Liver (tissue), 9 donors: ENCODE measurements around the gene GPT2. TPM values are rescaled to one million over a fixed set of nuclear protein-coding genes. Genes with fewer than 3 reads are reported as not detected.

Experiments used
- DNase-seq: peaks from one replicate; pipeline ENCODE4 v3.0.0-alpha.2; 2017; ENCODE audit warnings: low spot score
- H3K27ac ChIP-seq, 2 donors: one replicate each; pipeline ENCODE4 v1.7.0; 2013; ENCODE audit warnings: inconsistent platforms in 2 of 2, low read length in 2 of 2, control low read depth in 1 of 2, low read depth in 1 of 2, mild to moderate bottlenecking in 1 of 2
- H3K27me3 ChIP-seq, 4 donors: one replicate each; pipeline versions ENCODE4 v1.6.1 to v1.7.0; 2013; ENCODE audit warnings: low read length in 3 of 4, inconsistent platforms in 1 of 4, mild to moderate bottlenecking in 1 of 4, moderate library complexity in 1 of 4; ENCODE audit not compliant: control insufficient read depth in 4 of 4, insufficient read depth in 4 of 4
- H3K36me3 ChIP-seq, 4 donors: one replicate each; pipeline versions ENCODE4 v1.6.1 to v1.7.0; 2013; ENCODE audit warnings: low read length in 3 of 4, mild to moderate bottlenecking in 3 of 4, low read depth in 1 of 4, moderate library complexity in 1 of 4; ENCODE audit not compliant: control insufficient read depth in 4 of 4, insufficient read depth in 3 of 4
- H3K4me1 ChIP-seq, 4 donors: one replicate each; pipeline versions ENCODE4 v1.6.1 to v1.7.0; 2013; ENCODE audit warnings: low read length in 3 of 4, mild to moderate bottlenecking in 3 of 4, moderate library complexity in 1 of 4; ENCODE audit not compliant: control insufficient read depth in 4 of 4, insufficient read depth in 4 of 4
- H3K4me3 ChIP-seq, 3 donors: one replicate each; pipeline versions ENCODE4 v1.6.1 to v1.7.0; 2013; ENCODE audit warnings: low read length in 3 of 3, control low read depth in 1 of 3, low read depth in 1 of 3, mild to moderate bottlenecking in 1 of 3
- H3K9ac ChIP-seq, 2 donors: one replicate each; pipeline ENCODE4 v1.7.0; 2013; ENCODE audit warnings: low read length in 2 of 2, mild to moderate bottlenecking in 2 of 2, moderate library complexity in 2 of 2, control low read depth in 1 of 2, low read depth in 1 of 2
- H3K9me3 ChIP-seq, 4 donors: one replicate each; pipeline versions ENCODE4 v1.6.1 to v1.7.0; 2013; ENCODE audit warnings: low read length in 3 of 4; ENCODE audit not compliant: control insufficient read depth in 4 of 4
- ATF3 ChIP-seq: IDR thresholded peaks from 2 replicates; pipeline ENCODE4 v1.6.1; 2016; ENCODE audit warnings: antibody characterized with exemption
- EGR1 ChIP-seq, 2 donors: IDR thresholded peaks; 2 replicates each; pipeline ENCODE4 v1.6.1; 2016 to 2018; ENCODE audit warnings: antibody characterized with exemption in 2 of 2, low read depth in 2 of 2
- FOXA1 ChIP-seq: IDR thresholded peaks from 2 replicates; pipeline ENCODE4 v1.6.1; 2016; ENCODE audit warnings: antibody characterized with exemption
- FOXA2 ChIP-seq: IDR thresholded peaks from 2 replicates; pipeline ENCODE4 v1.6.1; 2016; ENCODE audit warnings: antibody characterized with exemption
- GABPA ChIP-seq, 2 donors: IDR thresholded peaks in 1 of 2; conservative IDR thresholded peaks in 1 of 2; 2 replicates each; pipeline ENCODE4 v1.6.1; 2016; ENCODE audit warnings: antibody characterized with exemption in 2 of 2, mild to moderate bottlenecking in 1 of 2, moderate library complexity in 1 of 2
- HNF4A ChIP-seq, 2 donors: conservative IDR thresholded peaks; 2 replicates each; pipeline ENCODE4 v1.6.1; 2016; ENCODE audit warnings: antibody characterized with exemption in 2 of 2, mild to moderate bottlenecking in 2 of 2
- HNF4G ChIP-seq: IDR thresholded peaks from 2 replicates; pipeline ENCODE4 v1.6.1; 2016; ENCODE audit warnings: antibody characterized with exemption
- JUND ChIP-seq, 2 donors: IDR thresholded peaks; 2 replicates each; pipeline ENCODE4 v1.6.1; 2016; ENCODE audit warnings: antibody characterized with exemption in 2 of 2
- NR2F2 ChIP-seq: IDR thresholded peaks from 2 replicates; pipeline ENCODE4 v1.6.1; 2016; ENCODE audit warnings: antibody characterized with exemption
- RXRA ChIP-seq, 2 donors: IDR thresholded peaks; 2 replicates each; pipeline ENCODE4 v1.6.1; 2017 to 2018; ENCODE audit warnings: antibody characterized with exemption in 2 of 2, mild to moderate bottlenecking in 1 of 2
- SP1 ChIP-seq: IDR thresholded peaks from 2 replicates; pipeline ENCODE4 v1.6.1; 2018; ENCODE audit warnings: antibody characterized with exemption, mild to moderate bottlenecking
- TAF1 ChIP-seq: conservative IDR thresholded peaks from 2 replicates; pipeline ENCODE4 v1.6.1; 2016; ENCODE audit warnings: antibody characterized with exemption, mild to moderate bottlenecking
- YY1 ChIP-seq: IDR thresholded peaks from 2 replicates; pipeline ENCODE4 v1.6.1; 2016; ENCODE audit warnings: antibody characterized with exemption, mild to moderate bottlenecking
- WGBS: extraction: QIAGEN DNeasy Blood & Tissue Kit; methylation state at CpG from one replicate; pipeline ENCODE4 v1.1.7; 2013; 5-methylcytosine and 5-hydroxymethylcytosine counted together
- polyA plus RNA-seq, 2 donors: library from polyadenylated mRNA; stranded (reverse) in 1 of 2; unstranded in 1 of 2; fragments of 200-250 nt in 1 of 2; fragments of >200 nt in 1 of 2; fragmentation: Nextera tagmentation in 1 of 2; extraction: Ambion mirVana in 1 of 2; gene quantifications; one replicate each; pipeline versions ENCODE4 v1.2.1 to v1.2.3, GENCODE V29; 2013 to 2015
- total RNA-seq, 2 donors: library from RNA; depleted of rRNA; stranded (reverse); fragments of >200 nt; gene quantifications; one replicate each; pipeline ENCODE4 v1.2.3, GENCODE V29; 2014
- TF ChIP-seq, protein P1 (sequence below): IDR thresholded peaks from 2 replicates; pipeline ENCODE4 v1.6.1; 2016; ENCODE audit warnings: antibody characterized with exemption
- TF ChIP-seq, protein P2 (sequence below): fragments of 150-350 bp; IDR thresholded peaks from 2 replicates; pipeline ENCODE4 v1.5.1; 2017; ENCODE audit warnings: improper control_type of control experiment, low read depth, low read length; ENCODE audit not compliant: missing input control
- TF ChIP-seq, protein P3 (sequence below): IDR thresholded peaks from 2 replicates; pipeline ENCODE4 v1.6.1; 2016; ENCODE audit warnings: antibody characterized with exemption, mild to moderate bottlenecking
- TF ChIP-seq, protein P4 (sequence below): IDR thresholded peaks from 2 replicates; pipeline ENCODE4 v1.6.1; 2016; ENCODE audit warnings: antibody characterized with exemption
- donor health status: healthy.
- donor health status: healthy.
- donor health status: healthy.
- donor health status: healthy.
- donor health status: healthy.

The GPT2 gene
- total and polyA plus RNA-seq, 4 donors = 6.8 to 78.3 (median 47.0) TPM

GRCh38 chr16:46911650-46912049 lies 27.5 kb downstream of the GPT2 start:
- DNase-seq = no peak
- 92% methylated on average over 4 of the region's 4 CpGs for WGBS
- H3K36me3 ChIP-seq = peaks cover 4 to 60% (median 51%) of the 10 kb centered on the region in 4 donors

More at GRCh38 chr16:46911650-46912049, 27.5 kb downstream of the GPT2 start:
- Histone ChIP-seq H3K9ac (no peak overlapping the region), H3K4me3 (no peak overlapping the region), H3K4me1 (no peaks in the 10 kb centered on the region), H3K27me3 (no peaks in the 10 kb centered on the region), H3K27ac (no peak overlapping the region), H3K9me3 (no peaks in the 10 kb centered on the region)
- TF ChIP-seq, protein P1, sequence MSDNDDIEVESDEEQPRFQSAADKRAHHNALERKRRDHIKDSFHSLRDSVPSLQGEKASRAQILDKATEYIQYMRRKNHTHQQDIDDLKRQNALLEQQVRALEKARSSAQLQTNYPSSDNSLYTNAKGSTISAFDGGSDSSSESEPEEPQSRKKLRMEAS = no peak
- TF ChIP-seq YY1 = no peak
- no peak for TF ChIP-seq NR2F2
- TF ChIP-seq, protein P2, sequence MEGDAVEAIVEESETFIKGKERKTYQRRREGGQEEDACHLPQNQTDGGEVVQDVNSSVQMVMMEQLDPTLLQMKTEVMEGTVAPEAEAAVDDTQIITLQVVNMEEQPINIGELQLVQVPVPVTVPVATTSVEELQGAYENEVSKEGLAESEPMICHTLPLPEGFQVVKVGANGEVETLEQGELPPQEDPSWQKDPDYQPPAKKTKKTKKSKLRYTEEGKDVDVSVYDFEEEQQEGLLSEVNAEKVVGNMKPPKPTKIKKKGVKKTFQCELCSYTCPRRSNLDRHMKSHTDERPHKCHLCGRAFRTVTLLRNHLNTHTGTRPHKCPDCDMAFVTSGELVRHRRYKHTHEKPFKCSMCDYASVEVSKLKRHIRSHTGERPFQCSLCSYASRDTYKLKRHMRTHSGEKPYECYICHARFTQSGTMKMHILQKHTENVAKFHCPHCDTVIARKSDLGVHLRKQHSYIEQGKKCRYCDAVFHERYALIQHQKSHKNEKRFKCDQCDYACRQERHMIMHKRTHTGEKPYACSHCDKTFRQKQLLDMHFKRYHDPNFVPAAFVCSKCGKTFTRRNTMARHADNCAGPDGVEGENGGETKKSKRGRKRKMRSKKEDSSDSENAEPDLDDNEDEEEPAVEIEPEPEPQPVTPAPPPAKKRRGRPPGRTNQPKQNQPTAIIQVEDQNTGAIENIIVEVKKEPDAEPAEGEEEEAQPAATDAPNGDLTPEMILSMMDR = no peak
- TF ChIP-seq GABPA (IDR thresholded peaks at IDR 0.05 in 1 of 2, conservative IDR thresholded peaks at IDR 0.05 in 1 of 2) = no peak
- TF ChIP-seq TAF1 = no peak
- TF ChIP-seq, protein P3, sequence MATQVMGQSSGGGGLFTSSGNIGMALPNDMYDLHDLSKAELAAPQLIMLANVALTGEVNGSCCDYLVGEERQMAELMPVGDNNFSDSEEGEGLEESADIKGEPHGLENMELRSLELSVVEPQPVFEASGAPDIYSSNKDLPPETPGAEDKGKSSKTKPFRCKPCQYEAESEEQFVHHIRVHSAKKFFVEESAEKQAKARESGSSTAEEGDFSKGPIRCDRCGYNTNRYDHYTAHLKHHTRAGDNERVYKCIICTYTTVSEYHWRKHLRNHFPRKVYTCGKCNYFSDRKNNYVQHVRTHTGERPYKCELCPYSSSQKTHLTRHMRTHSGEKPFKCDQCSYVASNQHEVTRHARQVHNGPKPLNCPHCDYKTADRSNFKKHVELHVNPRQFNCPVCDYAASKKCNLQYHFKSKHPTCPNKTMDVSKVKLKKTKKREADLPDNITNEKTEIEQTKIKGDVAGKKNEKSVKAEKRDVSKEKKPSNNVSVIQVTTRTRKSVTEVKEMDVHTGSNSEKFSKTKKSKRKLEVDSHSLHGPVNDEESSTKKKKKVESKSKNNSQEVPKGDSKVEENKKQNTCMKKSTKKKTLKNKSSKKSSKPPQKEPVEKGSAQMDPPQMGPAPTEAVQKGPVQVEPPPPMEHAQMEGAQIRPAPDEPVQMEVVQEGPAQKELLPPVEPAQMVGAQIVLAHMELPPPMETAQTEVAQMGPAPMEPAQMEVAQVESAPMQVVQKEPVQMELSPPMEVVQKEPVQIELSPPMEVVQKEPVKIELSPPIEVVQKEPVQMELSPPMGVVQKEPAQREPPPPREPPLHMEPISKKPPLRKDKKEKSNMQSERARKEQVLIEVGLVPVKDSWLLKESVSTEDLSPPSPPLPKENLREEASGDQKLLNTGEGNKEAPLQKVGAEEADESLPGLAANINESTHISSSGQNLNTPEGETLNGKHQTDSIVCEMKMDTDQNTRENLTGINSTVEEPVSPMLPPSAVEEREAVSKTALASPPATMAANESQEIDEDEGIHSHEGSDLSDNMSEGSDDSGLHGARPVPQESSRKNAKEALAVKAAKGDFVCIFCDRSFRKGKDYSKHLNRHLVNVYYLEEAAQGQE = no peak
- TF ChIP-seq, protein P4, sequence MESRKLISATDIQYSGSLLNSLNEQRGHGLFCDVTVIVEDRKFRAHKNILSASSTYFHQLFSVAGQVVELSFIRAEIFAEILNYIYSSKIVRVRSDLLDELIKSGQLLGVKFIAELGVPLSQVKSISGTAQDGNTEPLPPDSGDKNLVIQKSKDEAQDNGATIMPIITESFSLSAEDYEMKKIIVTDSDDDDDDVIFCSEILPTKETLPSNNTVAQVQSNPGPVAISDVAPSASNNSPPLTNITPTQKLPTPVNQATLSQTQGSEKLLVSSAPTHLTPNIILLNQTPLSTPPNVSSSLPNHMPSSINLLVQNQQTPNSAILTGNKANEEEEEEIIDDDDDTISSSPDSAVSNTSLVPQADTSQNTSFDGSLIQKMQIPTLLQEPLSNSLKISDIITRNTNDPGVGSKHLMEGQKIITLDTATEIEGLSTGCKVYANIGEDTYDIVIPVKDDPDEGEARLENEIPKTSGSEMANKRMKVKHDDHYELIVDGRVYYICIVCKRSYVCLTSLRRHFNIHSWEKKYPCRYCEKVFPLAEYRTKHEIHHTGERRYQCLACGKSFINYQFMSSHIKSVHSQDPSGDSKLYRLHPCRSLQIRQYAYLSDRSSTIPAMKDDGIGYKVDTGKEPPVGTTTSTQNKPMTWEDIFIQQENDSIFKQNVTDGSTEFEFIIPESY = no peak
- no peak for TF ChIP-seq FOXA1
- no peak for TF ChIP-seq JUND (IDR thresholded peaks at IDR 0.05)
- TF ChIP-seq RXRA (IDR thresholded peaks at IDR 0.05) = no peak
- no peak for TF ChIP-seq EGR1 (IDR thresholded peaks at IDR 0.05; ENCODE audit: low read depth in 2 of 2)
- no peak for TF ChIP-seq HNF4G
- TF ChIP-seq FOXA2 = no peak
- no peak for TF ChIP-seq ATF3
- TF ChIP-seq SP1 = no peak
- TF ChIP-seq HNF4A (conservative IDR thresholded peaks at IDR 0.05) = no peak
